DND-41 (cell line): ENCODE data around the gene GSDMA.

Experiments used
- ATAC-seq: fragments of 200-7000 bp; cut with Tn5 transposase; 3 replicates; pipeline ENCODE4 v1.9.1; 2021; ENCODE audit warnings: low read depth; ENCODE audit not compliant: insufficient read depth
- DNase-seq: peaks from one replicate; pipeline ENCODE4 v3.0.0-alpha.2; 2020
- H2AFZ ChIP-seq: 2 replicates; pipeline ENCODE4 v1.6.0; 2012; ENCODE audit warnings: low read depth, low read length
- H3K27ac ChIP-seq: 2 replicates; pipeline ENCODE4 v1.5.1; 2012; ENCODE audit warnings: low read length, inconsistent platforms
- H3K27me3 ChIP-seq: fragments of 200-600 bp; sonication (generic); 2 replicates; pipeline ENCODE4 v1.6.0; 2012; ENCODE audit warnings: low read length, mild to moderate bottlenecking, inconsistent platforms; ENCODE audit not compliant: insufficient read depth, poor library complexity
- H3K36me3 ChIP-seq: 2 replicates; pipeline ENCODE4 v1.5.1; 2012; ENCODE audit warnings: low read length, inconsistent platforms; ENCODE audit not compliant: insufficient read depth
- H3K4me1 ChIP-seq: 2 replicates; pipeline ENCODE4 v1.5.1; 2012; ENCODE audit warnings: mild to moderate bottlenecking, low read length; ENCODE audit not compliant: insufficient read depth
- H3K4me2 ChIP-seq: 2 replicates; pipeline ENCODE4 v1.6.0; 2012; ENCODE audit warnings: mild to moderate bottlenecking, moderate library complexity, low read length, inconsistent platforms; ENCODE audit not compliant: insufficient read depth
- H3K4me3 ChIP-seq, 2 experiments: fragments of 200-600 bp in 1 of 2; shearing (Covaris generic) in 1 of 2; 2 replicates each; pipeline ENCODE4 v1.5.1; 2012 to 2016; ENCODE audit warnings: inconsistent platforms in 2 of 2, low read length in 2 of 2, mild to moderate bottlenecking in 2 of 2, low read depth in 1 of 2, moderate library complexity in 1 of 2
- H3K79me2 ChIP-seq: 2 replicates; pipeline ENCODE4 v1.6.0; 2012; ENCODE audit warnings: low read length, inconsistent platforms; ENCODE audit not compliant: insufficient read depth
- H3K9ac ChIP-seq: 2 replicates; pipeline ENCODE4 v1.6.0; 2012; ENCODE audit warnings: low read depth, mild to moderate bottlenecking, inconsistent platforms, low read length, moderate library complexity
- H3K9me3 ChIP-seq: 2 replicates; pipeline ENCODE4 v1.5.1; 2012; ENCODE audit warnings: low read length, moderate library complexity, mild to moderate bottlenecking, inconsistent platforms; ENCODE audit not compliant: insufficient read depth, severe bottlenecking
- H4K20me1 ChIP-seq: 2 replicates; pipeline ENCODE4 v1.6.0; 2012; ENCODE audit warnings: low read length; ENCODE audit not compliant: insufficient read depth
- EZH2 ChIP-seq: IDR thresholded peaks from 3 replicates; pipeline ENCODE4 v1.6.1; 2012; ENCODE audit warnings: borderline replicate concordance, low read depth, mild to moderate bottlenecking, moderate library complexity, low read length, inconsistent platforms; ENCODE audit not compliant: severe bottlenecking
- TF ChIP-seq, protein P1 (sequence below): IDR thresholded peaks from 2 replicates; pipeline ENCODE4 v1.5.1; 2012; ENCODE audit warnings: borderline replicate concordance, low read length, moderate library complexity, mild to moderate bottlenecking; ENCODE audit not compliant: poor library complexity, severe bottlenecking; ENCODE audit errors: extremely low read depth

GSDMA gene

DNA sequence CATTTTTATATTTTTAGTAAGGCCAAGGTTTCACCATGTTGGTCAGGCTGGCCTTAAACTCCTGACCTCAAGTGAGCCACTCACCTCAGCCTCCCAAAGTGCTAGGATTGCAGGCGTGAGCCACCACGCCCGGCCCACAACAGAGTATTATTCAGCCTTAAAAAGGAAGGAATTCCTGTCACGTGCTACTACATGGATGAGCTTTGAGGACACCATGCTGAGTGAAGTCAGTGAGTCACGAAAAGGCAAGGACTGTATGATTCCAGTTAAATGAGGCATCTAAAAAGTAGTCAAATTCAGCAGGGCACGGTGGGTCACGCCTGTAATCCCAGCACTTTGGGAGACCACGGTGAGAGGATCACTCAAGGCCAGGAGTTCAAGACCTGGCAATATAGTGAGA is 62.1 kb downstream of the GSDMA start:
- TF ChIP-seq, protein P1, sequence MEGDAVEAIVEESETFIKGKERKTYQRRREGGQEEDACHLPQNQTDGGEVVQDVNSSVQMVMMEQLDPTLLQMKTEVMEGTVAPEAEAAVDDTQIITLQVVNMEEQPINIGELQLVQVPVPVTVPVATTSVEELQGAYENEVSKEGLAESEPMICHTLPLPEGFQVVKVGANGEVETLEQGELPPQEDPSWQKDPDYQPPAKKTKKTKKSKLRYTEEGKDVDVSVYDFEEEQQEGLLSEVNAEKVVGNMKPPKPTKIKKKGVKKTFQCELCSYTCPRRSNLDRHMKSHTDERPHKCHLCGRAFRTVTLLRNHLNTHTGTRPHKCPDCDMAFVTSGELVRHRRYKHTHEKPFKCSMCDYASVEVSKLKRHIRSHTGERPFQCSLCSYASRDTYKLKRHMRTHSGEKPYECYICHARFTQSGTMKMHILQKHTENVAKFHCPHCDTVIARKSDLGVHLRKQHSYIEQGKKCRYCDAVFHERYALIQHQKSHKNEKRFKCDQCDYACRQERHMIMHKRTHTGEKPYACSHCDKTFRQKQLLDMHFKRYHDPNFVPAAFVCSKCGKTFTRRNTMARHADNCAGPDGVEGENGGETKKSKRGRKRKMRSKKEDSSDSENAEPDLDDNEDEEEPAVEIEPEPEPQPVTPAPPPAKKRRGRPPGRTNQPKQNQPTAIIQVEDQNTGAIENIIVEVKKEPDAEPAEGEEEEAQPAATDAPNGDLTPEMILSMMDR, result no peak
- no peak for TF ChIP-seq EZH2
- no peaks in the 10 kb centered on the region for H3K79me2 ChIP-seq
- no peaks in the 10 kb centered on the region for H3K4me1 ChIP-seq
- no peak overlapping the region for H3K9ac ChIP-seq
- H2AFZ ChIP-seq, result no peak overlapping the region
- H4K20me1 ChIP-seq, result no peaks in the 10 kb centered on the region
- H3K27me3 ChIP-seq, result no peaks in the 10 kb centered on the region
- peaks cover 85% of the 10 kb centered on the region for H3K36me3 ChIP-seq
- no peak overlapping the region for H3K4me2 ChIP-seq
- no peak for ATAC-seq
- no peaks in the 10 kb centered on the region for H3K9me3 ChIP-seq
- H3K4me3 ChIP-seq, result no peak overlapping the region
- H3K27ac ChIP-seq, result no peak overlapping the region
- no peak for DNase-seq

GRCh38 chr17:40025559-40025958 is 62.8 kb downstream of the GSDMA start:
- H3K36me3 ChIP-seq, result peaks cover 78% of the 10 kb centered on the region
- H3K79me2 ChIP-seq, result no peaks in the 10 kb centered on the region
- H3K9ac ChIP-seq, result no peak overlapping the region
- no peak overlapping the region for H3K4me3 ChIP-seq
- H3K27ac ChIP-seq, result no peak overlapping the region
- no peak overlapping the region for H2AFZ ChIP-seq
- H3K9me3 ChIP-seq, result no peaks in the 10 kb centered on the region
- H4K20me1 ChIP-seq, result no peaks in the 10 kb centered on the region
- no peak for TF ChIP-seq EZH2
- TF ChIP-seq, protein P1, result no peak
- H3K27me3 ChIP-seq, result no peaks in the 10 kb centered on the region
- H3K4me2 ChIP-seq, result no peak overlapping the region
- ATAC-seq (no peak), DNase-seq (no peak)
- H3K4me1 ChIP-seq, result no peaks in the 10 kb centered on the region

- Histone ChIP-seq H3K9ac (no peak overlapping the region), H3K27ac (no peak overlapping the region), H3K36me3 (peaks cover 82% of the 10 kb centered on the region), H2AFZ (no peak overlapping the region), H3K4me3 (no peak overlapping the region), H3K4me1 (no peaks in the 10 kb centered on the region), H4K20me1 (no peaks in the 10 kb centered on the region), H3K79me2 (no peaks in the 10 kb centered on the region), H3K4me2 (no peak overlapping the region), H3K9me3 (no peaks in the 10 kb centered on the region), H3K27me3 (no peaks in the 10 kb centered on the region)
- ATAC-seq, result peak; percentile 37; the same call in 2 of the 3 replicates
- peak; percentile 45 for DNase-seq
- TF ChIP-seq, protein P1, result no peak
Observed at GRCh38 chr17:40025991-40026815, 63.4 kb downstream of the GSDMA start.
